Motor neuron (in vitro differentiated cells): ENCODE data around the gene CYP4F3. TPM values are rescaled to one million over a fixed set of nuclear protein-coding genes. Genes with fewer than 3 reads are reported as not detected.
"Not testable (repeated sequence)": the region's sequence is repeated elsewhere in the genome, so short reads cannot be mapped to it uniquely, and the experiment has no call there.

ENCODE experiments used
- ATAC-seq, 8 experiments: fragments of 200-7000 bp; cut with Tn5 transposase; replicated peaks in 6 of 8; 2 replicates each; pipeline ENCODE4 v1.8.0; 2021; ENCODE audit warnings: mild to moderate bottlenecking in 8 of 8, moderate library complexity in 8 of 8
- H3K27ac ChIP-seq, 2 donors: fragments of 250-450 bp; sonication (Bioruptor Pico); 2 replicates each; pipeline ENCODE4 v1.9.0; 2021; ENCODE audit warnings: antibody characterized with exemption in 2 of 2, mild to moderate bottlenecking in 2 of 2, moderate library complexity in 1 of 2
- H3K4me1 ChIP-seq, 2 donors: fragments of 250-450 bp; sonication (Bioruptor Pico); replicated peaks in 1 of 2; 2 replicates each; pipeline ENCODE4 v1.6.1; 2021; ENCODE audit warnings: antibody characterized with exemption in 2 of 2, mild to moderate bottlenecking in 2 of 2, moderate library complexity in 1 of 2
- H3K4me3 ChIP-seq, 5 donors: fragments of 250-450 bp; sonication (Bioruptor Pico); 2 replicates each; pipeline ENCODE4 v1.9.0; 2021; ENCODE audit warnings: antibody characterized with exemption in 5 of 5, mild to moderate bottlenecking in 5 of 5, moderate library complexity in 4 of 5
- WGBS, 10 experiments: fragments of 450-650 bp; shearing (Covaris generic); methylation state at CpG; one replicate each; pipeline ENCODE4 v1.0.0; 2022; 5-methylcytosine and 5-hydroxymethylcytosine counted together
- in situ Hi-C, 9 experiments: fragments of 400-800 bp; cut with MboI; loops; one replicate each; pipeline ENCODE4 v1.15.0; 2021; ENCODE audit warnings: low sequenced_read_pairs in 9 of 9, low pct_unique_long_range_greater_than_20kb in 2 of 9; ENCODE audit not compliant: unreplicated experiment in 9 of 9
- total RNA-seq, 8 experiments: library from RNA; unstranded; fragments of 300-600 nt; gene quantifications; 2 replicates each; pipeline versions ENCODE4 v1.2.3 to v1.2.4, GENCODE V29; 2022

The CYP4F3 gene
- total RNA-seq, result under 1 TPM in 2 of 8 experiments, not detected in 6; 0.05 to 1.00 TPM

DNA sequence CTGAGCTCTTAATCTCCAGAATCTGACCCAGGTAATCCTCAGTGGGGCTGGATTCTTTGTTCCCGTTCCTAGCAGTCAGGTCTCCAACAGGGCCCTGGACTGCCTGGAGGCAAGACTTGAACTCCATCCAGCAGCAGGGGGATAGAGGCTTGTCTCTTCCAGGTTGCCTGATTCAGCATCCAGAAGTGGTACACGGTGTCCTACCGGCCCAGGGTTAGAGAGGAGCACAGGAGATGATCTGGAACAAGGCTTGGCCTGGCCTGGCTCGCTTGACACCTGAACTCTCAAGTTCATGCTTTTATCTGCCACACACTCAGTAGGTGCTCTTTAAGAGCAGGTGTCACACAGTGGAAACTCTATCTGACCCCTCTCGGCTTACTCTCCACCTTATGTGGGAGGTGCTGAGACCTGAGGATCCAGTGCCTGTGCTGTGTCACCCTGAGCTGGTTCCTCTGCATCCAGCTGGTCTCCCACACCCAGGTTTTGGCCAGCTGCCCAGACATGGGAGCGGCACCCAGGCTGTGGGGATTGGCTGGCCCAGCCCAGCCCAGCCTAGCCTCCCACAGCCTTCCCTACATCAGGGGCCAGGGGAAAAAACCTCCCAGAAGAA, at the start of gene CYP4F3:
Gene CYP4F3, plus strand, starts transcription at position 604 of the 610 bp plus-strand sequence. CDS start 519 bp downstream, outside the sequence.
- 0 to 67% (median 18%) methylated on average over 1 to 3 of the region's 6 CpGs; no CpG with 5 or more reads in 5 of the 10 experiments for WGBS, 10 experiments
- no peak within 1 kb of the TSS for H3K4me3 ChIP-seq
- in situ Hi-C loops, result loop anchor here in 2 of 9 experiments (25.0 kb wide), 2 partner anchors 522 to 547 kb away; partner anchors contain the start of genes AP1M1 (in 1 of the 2), CIB3 (in 1 of the 2) and FAM32A (in 1 of the 2)
- H3K4me1 ChIP-seq, result no peaks in the 10 kb centered on the region
- H3K27ac ChIP-seq, result no peak within 1 kb of the TSS
- peak in 3 of 8 experiments; percentile 99 to 100 (median 100) for ATAC-seq

GRCh38 chr19:15591796-15592195, 48.9 kb upstream of the CYP4F3 start:
- ATAC-seq, result no peak
- no peak overlapping the region for H3K27ac ChIP-seq
- no peaks in the 10 kb centered on the region for H3K4me1 ChIP-seq
- 0 to 60% (median 20%) methylated on average over 1 to 4 of the region's 4 CpGs; no CpG with 5 or more reads in 5 of the 10 experiments for WGBS, 10 experiments
- H3K4me3 ChIP-seq, result no peak overlapping the region
- in situ Hi-C loops, result no loop called here

- H3K27ac ChIP-seq, H3K4me1 ChIP-seq, H3K4me3 ChIP-seq, ATAC-seq, in situ Hi-C loops: not testable (repeated sequence)
- whole genome bisulfite sequencing, 10 experiments, result 0 to 21% (median 6%) methylated on average over 2 of the region's 5 CpGs; no CpG with 5 or more reads in 6 of the 10 experiments
Observed at GRCh38 chr19:15592506-15592905, 48.2 kb upstream of the CYP4F3 start.

- WGBS, 10 experiments, result 8% methylated on average over 2 of the region's 4 CpGs; no CpG with 5 or more reads in 9 of the 10 experiments
- H3K27ac ChIP-seq, ATAC-seq, H3K4me3 ChIP-seq, H3K4me1 ChIP-seq, in situ Hi-C loops: not testable (repeated sequence)
Observed at GRCh38 chr19:15593766-15594165, 46.9 kb upstream of the CYP4F3 start.

GRCh38 chr19:15595069-15595468, 45.6 kb upstream of the CYP4F3 start:
- in situ Hi-C loops, result no loop called here
- WGBS, 10 experiments, result 0 to 50% (median 17%) methylated on average over 1 to 6 of the region's 6 CpGs; no CpG with 5 or more reads in 2 of the 10 experiments

GRCh38 chr19:15607978-15608925, 32.4 kb upstream of the CYP4F3 start:
- in situ Hi-C loops, result loop anchor here in 1 of 9 experiments (25.0 kb wide), 1 partner anchor 579 kb away; the partner anchor contains the start of genes AP1M1 and FAM32A
- WGBS, 10 experiments, result 12 to 80% (median 64%) methylated on average over 2 to 6 of the region's 27 CpGs; no CpG with 5 or more reads in 7 of the 10 experiments

More at GRCh38 chr19:15595069-15595468, 45.6 kb upstream of the CYP4F3 start:
- Histone ChIP-seq H3K27ac (no peak overlapping the region), H3K4me1 (no peaks in the 10 kb centered on the region), H3K4me3 (no peak overlapping the region)
- no peak for ATAC-seq

GRCh38 chr19:15609261-15609660, 31.4 kb upstream of the CYP4F3 start:
- Histone ChIP-seq H3K27ac (no peak overlapping the region), H3K4me1 (no peaks in the 10 kb centered on the region), H3K4me3 (no peak overlapping the region)
- in situ Hi-C loops, result loop anchor here in 1 of 9 experiments (25.0 kb wide), 1 partner anchor 578 kb away; the partner anchor contains the start of genes AP1M1 and FAM32A
- WGBS, 10 experiments, result 30 to 88% (median 51%) methylated on average over 2 to 8 of the region's 8 CpGs; no CpG with 5 or more reads in 4 of the 10 experiments
- no peak for ATAC-seq

More at GRCh38 chr19:15607978-15608925, 32.4 kb upstream of the CYP4F3 start:
- not testable (repeated sequence) for ATAC-seq, H3K4me1 ChIP-seq, H3K4me3 ChIP-seq, H3K27ac ChIP-seq

DNA sequence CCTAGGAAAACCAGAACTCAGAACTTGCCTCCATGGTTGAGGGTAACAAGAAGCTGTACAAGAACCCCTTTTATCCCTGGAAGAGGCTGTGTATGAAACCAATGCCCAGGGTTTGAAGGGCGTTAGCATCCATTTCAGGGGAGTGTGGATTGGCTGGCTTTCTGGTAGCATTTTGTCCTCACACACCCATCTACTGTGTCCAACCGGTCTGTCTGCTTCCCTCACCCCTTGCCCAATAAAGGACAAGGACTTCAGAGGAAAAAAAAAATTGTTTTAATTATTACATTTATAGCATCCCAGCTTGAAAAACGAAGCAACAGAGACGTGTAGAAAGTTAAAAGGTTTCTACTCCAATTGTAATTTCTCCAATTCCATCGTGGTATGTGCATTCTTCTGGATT, 28.4 kb upstream of the CYP4F3 start:
- 0 to 20% (median 0%) methylated on average over 1 to 4 of the region's 5 CpGs; no CpG with 5 or more reads in 2 of the 10 experiments for WGBS, 10 experiments
- H3K4me1 ChIP-seq, result no peaks in the 10 kb centered on the region
- in situ Hi-C loops, result loop anchor here in 1 of 9 experiments (25.0 kb wide), 1 partner anchor 575 kb away; the partner anchor contains the start of genes AP1M1 and FAM32A
- no peak overlapping the region for H3K27ac ChIP-seq
- no peak overlapping the region for H3K4me3 ChIP-seq
- ATAC-seq, result no peak

DNA sequence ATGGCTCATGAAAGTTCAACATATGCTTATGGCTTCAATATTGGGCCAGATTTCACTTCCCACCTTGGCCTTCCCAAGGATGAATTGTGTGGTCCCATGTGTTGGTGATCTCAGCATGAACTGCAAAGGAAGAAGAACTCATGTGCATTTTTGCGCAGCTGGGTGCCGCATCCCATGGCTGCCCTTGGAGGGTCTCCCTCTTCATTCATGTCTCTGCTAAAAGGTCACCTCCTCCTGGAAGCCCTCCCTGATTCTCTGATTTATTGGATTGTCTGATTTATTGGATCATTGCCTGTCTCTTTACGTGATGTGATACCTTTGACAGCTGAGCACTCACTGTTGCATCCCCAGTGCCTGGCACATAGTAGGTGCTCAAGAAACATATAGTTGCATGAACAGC, 27.4 kb upstream of the CYP4F3 start:
- Histone ChIP-seq H3K4me1 (no peaks in the 10 kb centered on the region), H3K4me3 (no peak overlapping the region), H3K27ac (no peak overlapping the region)
- ATAC-seq, result no peak
- 31 to 90% (median 63%) methylated on average over 1 to 3 of the region's 3 CpGs; no CpG with 5 or more reads in 4 of the 10 experiments for WGBS, 10 experiments
- in situ Hi-C loops, result loop anchor here in 1 of 9 experiments (25.0 kb wide), 1 partner anchor 574 kb away; the partner anchor contains the start of genes AP1M1 and FAM32A

DNA sequence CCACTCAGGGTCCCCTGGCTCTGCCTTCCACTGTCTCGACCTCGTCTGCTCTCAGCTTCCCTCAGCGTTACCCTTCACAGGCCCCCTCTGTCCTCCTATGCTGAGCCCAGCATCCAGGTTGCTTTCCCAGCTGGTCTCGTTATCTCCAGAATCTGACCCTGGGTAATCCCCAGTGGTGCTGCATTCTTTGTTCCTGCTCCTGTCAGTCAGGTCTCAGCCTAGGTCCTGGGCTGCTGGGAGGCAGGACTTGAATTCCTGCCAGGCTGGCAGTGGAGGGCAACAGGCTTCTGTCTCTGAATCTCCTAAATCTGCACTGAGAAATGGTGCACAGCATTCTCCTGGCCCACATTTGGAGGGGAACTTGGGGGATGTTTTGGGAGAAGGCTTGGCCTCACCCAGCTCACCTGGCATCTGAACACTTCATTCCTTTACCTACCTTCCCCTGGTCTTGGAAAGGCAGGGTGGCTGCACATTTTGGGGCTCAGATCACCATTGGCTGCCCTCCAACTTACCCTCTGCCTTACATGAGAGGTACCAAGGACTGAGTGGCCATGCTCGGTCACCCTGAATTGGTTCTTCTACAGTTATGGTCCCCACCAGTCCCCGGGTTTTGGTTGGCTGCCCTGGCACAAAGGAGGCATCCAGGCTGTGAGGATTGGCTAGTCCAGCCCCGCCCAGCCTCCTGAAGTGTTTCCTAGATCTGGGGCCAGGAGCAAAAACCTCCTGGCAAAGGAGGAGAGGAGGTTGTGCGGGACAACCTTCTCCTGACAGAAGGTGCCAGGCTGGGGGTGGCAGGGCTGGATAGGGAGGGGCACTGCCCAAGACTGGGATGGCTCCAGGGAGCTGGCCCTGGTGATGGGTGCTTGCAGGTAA, 26.0 kb upstream of the CYP4F3 start, which contains the start of gene CYP4F8:
Gene CYP4F8, plus strand, starts transcription at position 712 of the 873 bp plus-strand sequence. CDS start 399 bp downstream, outside the sequence.
- H3K27ac ChIP-seq, result no peak within 1 kb of the TSS
- H3K4me1 ChIP-seq, result no peaks in the 10 kb centered on the region
- WGBS, 10 experiments, result 0 to 100% (median 24%) methylated on average over 1 to 6 of the region's 8 CpGs; no CpG with 5 or more reads in 4 of the 10 experiments
- in situ Hi-C loops, result loop anchor here in 1 of 9 experiments (25.0 kb wide), 1 partner anchor 573 kb away; the partner anchor contains the start of genes AP1M1 and FAM32A
- no peak within 1 kb of the TSS for H3K4me3 ChIP-seq
- ATAC-seq, result no peak

DNA sequence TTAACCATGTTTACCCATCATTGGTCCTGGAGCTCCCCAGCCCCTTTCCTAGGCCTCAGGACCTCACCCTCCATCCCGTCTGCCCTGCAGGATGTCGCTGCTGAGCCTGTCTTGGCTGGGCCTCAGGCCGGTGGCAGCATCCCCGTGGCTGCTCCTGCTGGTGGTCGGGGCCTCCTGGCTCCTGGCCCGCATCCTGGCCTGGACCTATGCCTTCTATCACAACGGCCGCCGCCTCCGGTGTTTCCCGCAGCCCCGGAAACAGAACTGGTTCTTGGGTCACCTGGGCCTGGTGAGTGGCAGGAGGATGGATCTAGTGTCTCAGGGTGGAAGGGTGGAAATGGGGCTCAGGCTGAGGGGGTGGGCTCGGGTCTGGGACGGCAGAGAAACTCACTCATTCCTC, 25.2 kb upstream of the CYP4F3 start:
- no peak overlapping the region for H3K27ac ChIP-seq
- 0 to 69% (median 11%) methylated on average over 2 to 7 of the region's 14 CpGs; no CpG with 5 or more reads in 5 of the 10 experiments for WGBS, 10 experiments
- no peak overlapping the region for H3K4me3 ChIP-seq
- no peak for ATAC-seq
- in situ Hi-C loops, result loop anchor here in 1 of 9 experiments (25.0 kb wide), 1 partner anchor 572 kb away; the partner anchor contains the start of genes AP1M1 and FAM32A
- H3K4me1 ChIP-seq, result no peaks in the 10 kb centered on the region
